Thoracic aorta (tissue), 2 donors: ENCODE data around the gene TUBB2B. TPM values are rescaled to one million over a fixed set of nuclear protein-coding genes. Genes with fewer than 3 reads are reported as not detected.
"Not testable (repeated sequence)": the region's sequence is repeated elsewhere in the genome, so short reads cannot be mapped to it uniquely, and the experiment has no call there.

Experiments used
- ATAC-seq: fragments of 150-250 bp; one replicate; pipeline ENCODE4 v1.8.0; 2017; ENCODE audit warnings: low read depth; ENCODE audit not compliant: insufficient number of reproducible peaks, low FRiP score
- DNase-seq: peaks from one replicate; pipeline ENCODE4 v3.0.0-alpha.2; 2020; ENCODE audit warnings: low spot score
- H3K27ac ChIP-seq, 2 donors: fragments of 200-600 bp; sonication (generic); 1 replicate in 1 of 2; 2 replicates in 1 of 2; pipeline ENCODE4 v1.5.1; 2016; ENCODE audit warnings: mild to moderate bottlenecking in 2 of 2, moderate library complexity in 2 of 2
- H3K27me3 ChIP-seq: fragments of 200-600 bp; sonication (generic); replicated peaks from 2 replicates; pipeline ENCODE4 v1.6.0; 2016; ENCODE audit warnings: mild to moderate bottlenecking; ENCODE audit not compliant: insufficient read depth
- H3K36me3 ChIP-seq: fragments of 200-600 bp; sonication (generic); one replicate; pipeline ENCODE4 v1.5.1; 2016
- H3K4me1 ChIP-seq, 2 donors: fragments of 200-600 bp; sonication (generic); 1 replicate in 1 of 2; 2 replicates in 1 of 2; pipeline versions ENCODE4 v1.5.1 to v1.6.0; 2016; ENCODE audit warnings: low read depth in 2 of 2, mild to moderate bottlenecking in 1 of 2; ENCODE audit not compliant: control insufficient read depth in 1 of 2
- H3K4me3 ChIP-seq: fragments of 200-600 bp; sonication (generic); 2 replicates; pipeline ENCODE4 v1.5.1; 2016; ENCODE audit warnings: mild to moderate bottlenecking
- H3K9me3 ChIP-seq: fragments of 200-600 bp; sonication (generic); 2 replicates; pipeline ENCODE4 v1.5.1; 2016
- total RNA-seq, 2 donors: library from RNA; depleted of rRNA; stranded (reverse); fragments of >200 nt; gene quantifications; one replicate each; pipeline versions ENCODE4 v1.1.0 to v1.2.3, GENCODE V29; 2016
- TF ChIP-seq, protein P1 (sequence below): fragments of 200-600 bp; sonication (generic); IDR thresholded peaks from one replicate; pipeline ENCODE4 v1.5.1; 2019; ENCODE audit warnings: antibody characterized with exemption

TUBB2B gene
- total RNA-seq, 2 donors from 2014 or later = 1.8 to 3.2 TPM

- Histone ChIP-seq H3K27me3 (no peaks in the 10 kb centered on the region), H3K36me3 (no peaks in the 10 kb centered on the region), H3K27ac (no peak overlapping the region), H3K9me3 (no peaks in the 10 kb centered on the region), H3K4me3 (no peak overlapping the region), H3K4me1 (peaks cover 0 to 9% of the 10 kb centered on the region in 2 donors)
- ATAC-seq (no peak), DNase-seq (no peak)
- TF ChIP-seq, protein P1, sequence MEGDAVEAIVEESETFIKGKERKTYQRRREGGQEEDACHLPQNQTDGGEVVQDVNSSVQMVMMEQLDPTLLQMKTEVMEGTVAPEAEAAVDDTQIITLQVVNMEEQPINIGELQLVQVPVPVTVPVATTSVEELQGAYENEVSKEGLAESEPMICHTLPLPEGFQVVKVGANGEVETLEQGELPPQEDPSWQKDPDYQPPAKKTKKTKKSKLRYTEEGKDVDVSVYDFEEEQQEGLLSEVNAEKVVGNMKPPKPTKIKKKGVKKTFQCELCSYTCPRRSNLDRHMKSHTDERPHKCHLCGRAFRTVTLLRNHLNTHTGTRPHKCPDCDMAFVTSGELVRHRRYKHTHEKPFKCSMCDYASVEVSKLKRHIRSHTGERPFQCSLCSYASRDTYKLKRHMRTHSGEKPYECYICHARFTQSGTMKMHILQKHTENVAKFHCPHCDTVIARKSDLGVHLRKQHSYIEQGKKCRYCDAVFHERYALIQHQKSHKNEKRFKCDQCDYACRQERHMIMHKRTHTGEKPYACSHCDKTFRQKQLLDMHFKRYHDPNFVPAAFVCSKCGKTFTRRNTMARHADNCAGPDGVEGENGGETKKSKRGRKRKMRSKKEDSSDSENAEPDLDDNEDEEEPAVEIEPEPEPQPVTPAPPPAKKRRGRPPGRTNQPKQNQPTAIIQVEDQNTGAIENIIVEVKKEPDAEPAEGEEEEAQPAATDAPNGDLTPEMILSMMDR = no peak
These were observed 32.7 kb downstream of the TUBB2B start for GRCh38 chr6:3194535-3195419.

- DNase-seq (no peak), ATAC-seq (no peak)
- H3K36me3 ChIP-seq = no peaks in the 10 kb centered on the region
- no peak overlapping the region for H3K27ac ChIP-seq
- no peak overlapping the region for H3K4me3 ChIP-seq
- H3K4me1 ChIP-seq = peaks cover 0 to 9% of the 10 kb centered on the region in 2 donors
- TF ChIP-seq, protein P1 = no peak
- no peaks in the 10 kb centered on the region for H3K9me3 ChIP-seq
- no peaks in the 10 kb centered on the region for H3K27me3 ChIP-seq
These were observed 34.2 kb downstream of the TUBB2B start for GRCh38 chr6:3193102-3193849.

GRCh38 chr6:3190779-3191178 lies 36.7 kb downstream of the TUBB2B start:
- ATAC-seq = no peak
- H3K36me3 ChIP-seq = no peaks in the 10 kb centered on the region
- no peaks in the 10 kb centered on the region for H3K9me3 ChIP-seq
- H3K27me3 ChIP-seq = no peaks in the 10 kb centered on the region
- no peak for DNase-seq
- no peak overlapping the region for H3K4me3 ChIP-seq
- TF ChIP-seq, protein P1 = no peak
- H3K4me1 ChIP-seq = peaks cover 0 to 9% of the 10 kb centered on the region in 2 donors
- H3K27ac ChIP-seq = no peak overlapping the region

GRCh38 chr6:3190056-3190455 lies 37.4 kb downstream of the TUBB2B start:
- no peak for ATAC-seq
- TF ChIP-seq, protein P1 = no peak
- Histone ChIP-seq H3K27me3 (no peaks in the 10 kb centered on the region), H3K27ac (no peak overlapping the region), H3K9me3 (no peaks in the 10 kb centered on the region), H3K4me3 (no peak overlapping the region), H3K4me1 (peaks cover 0 to 8% of the 10 kb centered on the region in 2 donors), H3K36me3 (no peaks in the 10 kb centered on the region)
- no peak for DNase-seq

GRCh38 chr6:3189192-3189591 lies 38.3 kb downstream of the TUBB2B start:
- not testable (repeated sequence) for H3K4me1 ChIP-seq, H3K36me3 ChIP-seq, H3K27me3 ChIP-seq, H3K27ac ChIP-seq, DNase-seq, H3K4me3 ChIP-seq, ATAC-seq, H3K9me3 ChIP-seq
